Amniotic epithelial cell (primary cell): Measurements from ENCODE around the gene LSM4.
A peak's percentile ranks its signal among the peaks of the same experiment; 100 is the strongest.

Source experiments
- DNase-seq: peaks from one replicate; pipeline ENCODE4 v3.0.0-alpha.2; 2010; ENCODE audit warnings: low read depth

LSM4 gene

GRCh38 chr19:18292810-18293641, 29.9 kb downstream of the LSM4 start:
- DNase-seq = peak; percentile 89

GRCh38 chr19:18292462-18292809, 30.4 kb downstream of the LSM4 start:
- no peak for DNase-seq

- peak; percentile 91 for DNase-seq
Measured at GRCh38 chr19:18291590-18292461, 31.1 kb downstream of the LSM4 start.

- DNase-seq = no peak
Measured at GRCh38 chr19:18291019-18291524, 31.8 kb downstream of the LSM4 start.

GRCh38 chr19:18290302-18291018, 32.4 kb downstream of the LSM4 start:
- DNase-seq = peak; percentile 49

- DNase-seq = no peak
Measured at GRCh38 chr19:18289471-18290301, 33.2 kb downstream of the LSM4 start.

- DNase-seq = peak; percentile 44
Measured at GRCh38 chr19:18287836-18288772, 34.8 kb downstream of the LSM4 start.

- no peak for DNase-seq
Measured at GRCh38 chr19:18286973-18287635, 35.8 kb downstream of the LSM4 start.

GRCh38 chr19:18284712-18285360, 38.0 kb downstream of the LSM4 start:
- no peak for DNase-seq

GRCh38 chr19:18283338-18283737, 39.5 kb downstream of the LSM4 start:
- no peak for DNase-seq

GRCh38 chr19:18282788-18283141, 40.1 kb downstream of the LSM4 start:
- no peak for DNase-seq

- peak; percentile 89 for DNase-seq
Measured at GRCh38 chr19:18282021-18282787, 40.7 kb downstream of the LSM4 start.

- DNase-seq = peak; percentile 95
Measured at GRCh38 chr19:18281082-18282020, 41.5 kb downstream of the LSM4 start, which contains the start of gene JUND. Gene JUND (minus strand): TSS chr19:18281622. CDS start chr19:18281484, 138 bp downstream.

- peak; percentile 62 for DNase-seq
Measured at GRCh38 chr19:18280247-18281081, 42.4 kb downstream of the LSM4 start.

- DNase-seq = peak; percentile 93
Measured at GRCh38 chr19:18279516-18280246, 43.2 kb downstream of the LSM4 start.

GRCh38 chr19:18279266-18279515, 43.7 kb downstream of the LSM4 start:
- DNase-seq = no peak
